ENCODE data around the gene GINS2. TPM values are rescaled to one million over a fixed set of nuclear protein-coding genes. Genes with fewer than 3 reads are reported as not detected.

The GINS2 gene
- total RNA-seq, 1 experiment from 2014 or later: 52.7 TPM

- no CpG with 5 or more reads among the region's 6 CpGs for WGBS (ENCODE audit: extremely low coverage, insufficient read length, low lambda C conversion rate)
- Histone ChIP-seq H2BK20ac (ENCODE audit: low read depth, low read length, poor library complexity, severe bottlenecking) (no peak overlapping the region), H2AK5ac (ENCODE audit: insufficient read length, low read length) (no peak overlapping the region), H3K56ac (ENCODE audit: insufficient read length, low read depth, low read length) (no peak overlapping the region), H2BK12ac (ENCODE audit: insufficient read length, low read depth, low read length) (no peak overlapping the region), H3T11ph (ENCODE audit: low read length) (no peak overlapping the region), H3K14ac (ENCODE audit: insufficient read depth, low read length) (no peak overlapping the region), H4K20me1 (ENCODE audit: control insufficient read depth, insufficient read depth, insufficient read length) (no peaks in the 10 kb centered on the region), H3K27ac (ENCODE audit: insufficient read length, low read depth, low read length) (no peak overlapping the region), H4K5ac (ENCODE audit: insufficient read length, low read depth, low read length) (no peak overlapping the region), H4K91ac (ENCODE audit: insufficient read length, low read depth, low read length) (no peak overlapping the region), H3K4me1 (ENCODE audit: insufficient read depth, low read length) (no peaks in the 10 kb centered on the region), H3K79me2 (ENCODE audit: insufficient read depth, low read length) (no peaks in the 10 kb centered on the region), H4K8ac (replicated peaks; ENCODE audit: insufficient read length, low read depth, low read length) (no peak overlapping the region), H2BK15ac (ENCODE audit: low read depth, low read length) (no peak overlapping the region), H2BK120ac (ENCODE audit: low read depth, low read length, poor library complexity, severe bottlenecking) (no peak overlapping the region), H3K18ac (ENCODE audit: insufficient read length, low read depth, low read length) (no peak overlapping the region), H3K4ac (ENCODE audit: low read depth, low read length) (no peak overlapping the region), H2BK5ac (ENCODE audit: insufficient read length, low read length) (no peak overlapping the region), H3K9me3 (ENCODE audit: control insufficient read depth, low read depth, low read length) (no peaks in the 10 kb centered on the region), H2AFZ (ENCODE audit: low read length) (no peak overlapping the region), H3K79me1 (ENCODE audit: insufficient read depth, low read depth, low read length, poor library complexity, severe bottlenecking) (no peaks in the 10 kb centered on the region), H3K23ac (ENCODE audit: insufficient read length, low read depth, low read length) (no peak overlapping the region), H3K23me2 (ENCODE audit: insufficient read length, low read depth, low read length, poor library complexity, severe bottlenecking) (no peaks in the 10 kb centered on the region), H3K4me2 (ENCODE audit: insufficient read depth, insufficient read length, low read length) (no peak overlapping the region), H3K9ac (ENCODE audit: extremely low read depth, insufficient read length, low read length) (no peak overlapping the region), H3K27me3 (ENCODE audit: insufficient read depth, low read length) (no peaks in the 10 kb centered on the region)
- Mint-ChIP-seq H3K4me1 (no peaks in the 10 kb centered on the region), H3K9me3 (no peaks in the 10 kb centered on the region), H3K27ac (peak overlapping the region in 1 of 3 experiments; percentile 71; a peak in 2 of 7 replicates), H3K36me3 (ENCODE audit: insufficient read depth in 1 of 3, low read depth in 3 of 3) (peaks cover 34 to 95% (median 80%) of the 10 kb centered on the region in 3 experiments; a peak in 6 of 7 replicates), H3K4me3 (no peak overlapping the region), H3K27me3 (ENCODE audit: low read depth) (no peaks in the 10 kb centered on the region; the same call in none of the 2 replicates)
- no peak for TF ChIP-seq CTCF (conservative IDR thresholded peaks at IDR 0.05)
- no peak for DNase-seq
These were observed 13.9 kb downstream of the GINS2 start for GRCh38 chr16:85674828-85675227.
